ENCODE results near the gene MYL7. TPM values are rescaled to one million over a fixed set of nuclear protein-coding genes. Genes with fewer than 3 reads are reported as not detected.

The MYL7 gene
- total RNA-seq, 1 donor from 2014 or later, result 11.4 TPM

- Mint-ChIP-seq H3K27ac (peak within 1 kb of the TSS; percentile 71), H3K9me3 (no peaks in the 10 kb centered on the region), H3K4me1 (peaks cover 15% of the 10 kb centered on the region), H3K36me3 (peaks cover 2% of the 10 kb centered on the region), H3K27me3 (ENCODE audit: low read depth) (peaks cover 13% of the 10 kb centered on the region), H3K4me3 (peak within 1 kb of the TSS; percentile 70)
- TF ChIP-seq CTCF (IDR thresholded peaks at IDR 0.05; ENCODE audit: unreplicated experiment), result no peak
- DNase-seq (ENCODE audit: low spot score in 2 of 2, unreplicated experiment in 2 of 2), result no peak
Measured at GRCh38 chr7:44103923-44104859, 36.9 kb downstream of the MYL7 start, which contains the start of gene AEBP1. AEBP1 (plus strand) TSS chr7:44104345; CDS start chr7:44104666, 321 bp downstream.

GRCh38 chr7:44103566-44103922 lies 37.6 kb downstream of the MYL7 start:
- Mint-ChIP-seq H3K4me3 (peak overlapping the region; percentile 69), H3K27ac (peak overlapping the region; percentile 43), H3K27me3 (ENCODE audit: low read depth) (peaks cover 13% of the 10 kb centered on the region), H3K36me3 (peaks cover 2% of the 10 kb centered on the region), H3K4me1 (peaks cover 15% of the 10 kb centered on the region), H3K9me3 (no peaks in the 10 kb centered on the region)
- no peak for TF ChIP-seq CTCF (IDR thresholded peaks at IDR 0.05; ENCODE audit: unreplicated experiment)
- DNase-seq (ENCODE audit: low spot score in 2 of 2, unreplicated experiment in 2 of 2), result no peak

DNA sequence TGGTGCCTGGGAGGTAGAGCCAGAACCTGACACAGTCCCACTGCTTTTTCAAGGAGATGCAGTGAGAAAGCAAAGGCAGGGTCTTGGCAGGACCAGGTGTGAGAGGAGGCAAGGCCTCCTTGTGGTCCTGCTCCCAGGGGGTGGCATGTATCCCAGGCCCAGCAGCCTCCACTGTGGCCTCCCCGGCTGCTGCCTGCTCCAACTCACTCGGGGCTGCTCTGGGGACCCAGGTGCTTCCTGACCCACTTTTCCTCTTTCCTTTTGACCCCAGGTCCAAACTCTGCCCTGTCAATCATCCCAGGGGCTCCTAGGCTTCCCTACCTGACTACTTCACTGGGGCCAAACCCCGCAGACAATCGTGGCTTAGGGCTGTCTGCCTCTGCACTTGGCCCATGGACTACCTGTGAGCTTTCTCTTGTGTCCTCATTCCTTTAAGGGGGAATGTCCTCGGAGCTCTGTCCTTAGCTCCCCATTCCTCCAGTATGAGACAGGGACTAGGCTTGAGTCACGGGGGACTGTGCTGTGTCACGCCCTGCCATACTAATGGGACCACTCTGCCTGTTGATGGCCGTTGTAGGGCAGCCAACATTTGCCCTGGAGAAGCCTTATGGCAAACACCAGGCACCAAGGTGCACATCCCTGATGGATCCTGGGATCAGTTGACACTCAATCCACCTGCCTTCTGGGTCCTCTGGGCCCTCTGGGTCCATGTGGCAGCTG lies 38.1 kb downstream of the MYL7 start:
- Mint-ChIP-seq H3K4me1 (peaks cover 15% of the 10 kb centered on the region), H3K36me3 (peaks cover 2% of the 10 kb centered on the region), H3K4me3 (peak overlapping the region; percentile 69), H3K9me3 (no peaks in the 10 kb centered on the region), H3K27me3 (ENCODE audit: low read depth) (peaks cover 13% of the 10 kb centered on the region), H3K27ac (peak overlapping the region; percentile 43)
- no peak for TF ChIP-seq CTCF (IDR thresholded peaks at IDR 0.05; ENCODE audit: unreplicated experiment)
- no peak for DNase-seq (ENCODE audit: low spot score in 2 of 2, unreplicated experiment in 2 of 2)

DNA sequence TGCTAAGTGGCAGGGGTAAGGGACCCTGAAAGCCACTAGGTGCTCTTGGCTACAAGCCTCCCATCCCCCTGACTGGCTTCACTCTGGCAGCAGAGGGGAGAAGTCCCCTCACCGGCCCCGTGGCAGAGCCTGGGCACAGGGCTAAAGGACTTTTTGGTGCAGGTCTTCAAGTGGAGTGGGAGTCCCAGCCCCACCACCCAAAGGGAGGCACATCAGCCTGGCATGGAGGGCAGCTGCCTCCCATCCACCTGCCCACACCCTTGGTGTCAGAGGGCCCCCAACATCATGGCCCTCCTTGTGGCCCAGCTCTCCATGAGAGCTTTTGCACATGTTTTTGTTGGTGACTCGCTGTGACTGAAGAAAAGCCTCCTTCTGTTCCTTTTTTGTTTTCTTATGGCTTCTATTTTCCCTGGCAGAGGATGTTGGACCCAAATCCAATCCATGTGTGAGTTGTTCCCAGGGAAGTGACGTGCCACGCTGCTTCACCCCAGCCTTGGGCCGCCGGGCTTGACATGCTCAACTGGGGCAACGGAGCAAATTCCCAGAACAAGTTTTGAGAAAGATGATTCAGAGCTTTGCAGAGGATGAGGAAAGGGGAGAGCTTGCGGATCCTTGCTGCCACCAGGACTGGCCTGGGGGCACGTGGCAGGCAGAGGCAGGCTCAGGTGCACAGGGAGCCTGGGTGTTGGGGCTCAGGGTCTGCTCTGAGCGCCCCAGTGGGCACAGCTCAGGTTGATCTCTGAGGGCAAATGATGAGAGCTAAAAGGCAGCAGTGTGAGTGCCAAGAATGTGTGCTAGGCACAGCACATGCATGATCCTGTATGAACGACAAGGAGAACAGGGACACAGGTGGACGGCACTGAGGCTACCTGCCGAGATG lies 38.9 kb downstream of the MYL7 start:
- Mint-ChIP-seq H3K4me1 (peaks cover 15% of the 10 kb centered on the region), H3K27ac (no peak overlapping the region)
- TF ChIP-seq CTCF (IDR thresholded peaks at IDR 0.05; ENCODE audit: unreplicated experiment), result no peak

DNA sequence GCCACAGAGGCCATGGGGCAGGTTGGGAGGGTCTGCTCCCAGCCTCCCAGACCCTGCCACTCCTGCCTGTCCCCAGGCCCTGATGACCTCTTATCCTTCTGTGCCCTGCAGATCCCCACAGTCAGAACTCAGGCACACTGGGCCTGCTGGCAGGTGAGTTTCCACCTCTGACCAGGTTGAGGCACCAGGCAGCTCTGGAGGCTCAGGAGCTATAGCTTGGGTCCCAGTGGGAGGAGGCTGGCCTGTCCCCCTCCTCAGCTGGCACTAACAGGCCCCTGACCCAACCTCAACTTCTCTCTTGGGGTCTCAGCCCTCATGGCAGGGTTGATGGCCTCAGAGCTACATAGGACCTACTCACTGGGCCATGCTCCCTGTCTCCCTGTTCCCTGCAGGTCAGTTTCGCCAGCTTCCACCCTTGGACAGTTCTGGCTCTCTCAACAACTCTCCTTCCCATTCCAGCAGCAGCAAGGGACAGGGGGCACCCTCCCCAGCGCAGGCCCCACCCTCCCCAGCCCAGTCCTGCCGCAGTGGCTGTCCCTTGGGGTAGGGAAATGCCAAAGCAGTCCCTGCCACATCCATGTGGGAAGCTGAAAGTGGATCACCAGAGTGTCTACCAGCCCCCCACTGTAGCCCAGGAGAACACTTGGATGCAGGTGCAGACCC lies 39.7 kb downstream of the MYL7 start:
- H3K27ac Mint-ChIP-seq, result no peak overlapping the region
- H3K4me3 Mint-ChIP-seq, result no peak overlapping the region
- peaks cover 15% of the 10 kb centered on the region for H3K4me1 Mint-ChIP-seq
- peaks cover 13% of the 10 kb centered on the region for H3K27me3 Mint-ChIP-seq (ENCODE audit: low read depth)
- H3K9me3 Mint-ChIP-seq, result no peaks in the 10 kb centered on the region
- no peak for DNase-seq (ENCODE audit: low spot score in 2 of 2, unreplicated experiment in 2 of 2)
- peaks cover 2% of the 10 kb centered on the region for H3K36me3 Mint-ChIP-seq
- TF ChIP-seq CTCF (IDR thresholded peaks at IDR 0.05; ENCODE audit: unreplicated experiment), result no peak

More for the DNA sequence above, 38.9 kb downstream of the MYL7 start:
- Mint-ChIP-seq H3K9me3 (no peaks in the 10 kb centered on the region), H3K27me3 (ENCODE audit: low read depth) (peaks cover 13% of the 10 kb centered on the region), H3K36me3 (peaks cover 2% of the 10 kb centered on the region), H3K4me3 (peak overlapping the region; percentile 10)
- no peak for DNase-seq (ENCODE audit: low spot score in 2 of 2, unreplicated experiment in 2 of 2)
